Thyroid gland (tissue), 4 donors: Measurements from ENCODE around the gene MNS1.

Experiments used
- POLR2A ChIP-seq, 2 donors: fragments of 450-650 bp; IDR thresholded peaks; one replicate each; pipeline ENCODE4 v1.6.1; 2017; ENCODE audit warnings: antibody characterized with exemption in 2 of 2, mild to moderate bottlenecking in 2 of 2, moderate library complexity in 1 of 2
- TF ChIP-seq, protein P1 (sequence below), 6 experiments: fragments of 200-600 bp in 3 of 6; fragments of 450-650 bp in 3 of 6; sonication (generic) in 3 of 6; IDR thresholded peaks; one replicate each; pipeline ENCODE4 v1.5.1; 2016 to 2019; ENCODE audit warnings: antibody characterized with exemption in 6 of 6, mild to moderate bottlenecking in 2 of 6, inconsistent platforms in 1 of 6, moderate library complexity in 1 of 6

GRCh38 chr15:56456229-56456628, 8.7 kb downstream of the MNS1 start:
- TF ChIP-seq, protein P1, sequence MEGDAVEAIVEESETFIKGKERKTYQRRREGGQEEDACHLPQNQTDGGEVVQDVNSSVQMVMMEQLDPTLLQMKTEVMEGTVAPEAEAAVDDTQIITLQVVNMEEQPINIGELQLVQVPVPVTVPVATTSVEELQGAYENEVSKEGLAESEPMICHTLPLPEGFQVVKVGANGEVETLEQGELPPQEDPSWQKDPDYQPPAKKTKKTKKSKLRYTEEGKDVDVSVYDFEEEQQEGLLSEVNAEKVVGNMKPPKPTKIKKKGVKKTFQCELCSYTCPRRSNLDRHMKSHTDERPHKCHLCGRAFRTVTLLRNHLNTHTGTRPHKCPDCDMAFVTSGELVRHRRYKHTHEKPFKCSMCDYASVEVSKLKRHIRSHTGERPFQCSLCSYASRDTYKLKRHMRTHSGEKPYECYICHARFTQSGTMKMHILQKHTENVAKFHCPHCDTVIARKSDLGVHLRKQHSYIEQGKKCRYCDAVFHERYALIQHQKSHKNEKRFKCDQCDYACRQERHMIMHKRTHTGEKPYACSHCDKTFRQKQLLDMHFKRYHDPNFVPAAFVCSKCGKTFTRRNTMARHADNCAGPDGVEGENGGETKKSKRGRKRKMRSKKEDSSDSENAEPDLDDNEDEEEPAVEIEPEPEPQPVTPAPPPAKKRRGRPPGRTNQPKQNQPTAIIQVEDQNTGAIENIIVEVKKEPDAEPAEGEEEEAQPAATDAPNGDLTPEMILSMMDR (IDR thresholded peaks at IDR 0.05): no peak
- no peak for TF ChIP-seq POLR2A (IDR thresholded peaks at IDR 0.05)
